GM18909 (cell line): Measurements from ENCODE around the gene INO80D.

ENCODE experiments used
- ATAC-seq: cut with Tn5 transposase; IDR thresholded peaks from one replicate; pipeline ENCODE4 v1.9.1; 2021; ENCODE audit warnings: mild to moderate bottlenecking; ENCODE audit not compliant: unreplicated experiment, poor library complexity

The INO80D gene

GRCh38 chr2:205948496-205948837 is 137.5 kb downstream of the INO80D start:
- ATAC-seq: no peak

GRCh38 chr2:205947621-205948495 is 138.1 kb downstream of the INO80D start:
- peak; percentile 90 for ATAC-seq

GRCh38 chr2:205946226-205946625 is 139.7 kb downstream of the INO80D start:
- ATAC-seq: no peak
